Measurements from ENCODE around the gene ABLIM2.

Gene ABLIM2

GRCh38 chr4:8099981-8100464 is 58.6 kb downstream of the ABLIM2 start:
- no peak for DNase-seq

- DNase-seq: no peak
Measured at GRCh38 chr4:8098506-8098905, 60.1 kb downstream of the ABLIM2 start.

- no peak for DNase-seq
Measured at GRCh38 chr4:8097721-8098345, 60.8 kb downstream of the ABLIM2 start.

- DNase-seq: no peak
Measured at GRCh38 chr4:8097141-8097541, 61.5 kb downstream of the ABLIM2 start.

GRCh38 chr4:8096690-8097061 is 61.9 kb downstream of the ABLIM2 start:
- DNase-seq: no peak

GRCh38 chr4:8095956-8096689 is 62.5 kb downstream of the ABLIM2 start:
- no peak for DNase-seq

GRCh38 chr4:8093587-8094274 is 64.9 kb downstream of the ABLIM2 start:
- DNase-seq: no peak

GRCh38 chr4:8092282-8092681 is 66.3 kb downstream of the ABLIM2 start:
- DNase-seq: no peak

- DNase-seq: no peak
Measured at GRCh38 chr4:8090744-8091301, 67.8 kb downstream of the ABLIM2 start.

- no peak for DNase-seq
Measured at GRCh38 chr4:8090312-8090711, 68.3 kb downstream of the ABLIM2 start.

- no peak for DNase-seq
Measured at GRCh38 chr4:8089862-8090261, 68.8 kb downstream of the ABLIM2 start.

- DNase-seq: no peak
Measured at GRCh38 chr4:8088966-8089491, 69.6 kb downstream of the ABLIM2 start.

GRCh38 chr4:8087921-8088495 is 70.6 kb downstream of the ABLIM2 start:
- no peak for DNase-seq

GRCh38 chr4:8086783-8087445 is 71.7 kb downstream of the ABLIM2 start:
- DNase-seq: no peak

GRCh38 chr4:8085491-8086117 is 73.0 kb downstream of the ABLIM2 start:
- peak; percentile 24 for DNase-seq

GRCh38 chr4:8084712-8085490 is 73.7 kb downstream of the ABLIM2 start:
- peak; percentile 7 for DNase-seq

GRCh38 chr4:8084031-8084660 is 74.5 kb downstream of the ABLIM2 start:
- DNase-seq: no peak

- no peak for DNase-seq
Measured at GRCh38 chr4:8083086-8083825, 75.4 kb downstream of the ABLIM2 start.

GRCh38 chr4:8082517-8083055 is 76.0 kb downstream of the ABLIM2 start:
- no peak for DNase-seq

Measured in NCI-H2171 treated with DMSO at 0.1 percent for 48 hours (cell line).